Measurements from ENCODE around the gene WIZ. TPM values are rescaled to one million over a fixed set of nuclear protein-coding genes. Genes with fewer than 3 reads are reported as not detected.

The WIZ gene
- total RNA-seq, 2 donors from 2014 or later: 27.3 to 46.3 TPM

GRCh38 chr19:15372470-15372869 is 77.3 kb downstream of the WIZ start:
- H3K27me3 Mint-ChIP-seq: no peaks in the 10 kb centered on the region
- H3K9me3 Mint-ChIP-seq: no peaks in the 10 kb centered on the region
- no peak for ATAC-seq
- no peaks in the 10 kb centered on the region for H3K36me3 Mint-ChIP-seq
- no peak overlapping the region for H3K4me3 Mint-ChIP-seq
- no peak overlapping the region for H3K27ac Mint-ChIP-seq
- peaks cover 10 to 23% of the 10 kb centered on the region in 2 donors for H3K4me1 Mint-ChIP-seq (ENCODE audit: low read depth in 2 of 2)
- no peak for DNase-seq (ENCODE audit: low spot score)

- Mint-ChIP-seq H3K4me1 (ENCODE audit: low read depth in 2 of 2) (peaks cover 5 to 19% of the 10 kb centered on the region in 2 donors), H3K4me3 (no peak overlapping the region), H3K36me3 (no peaks in the 10 kb centered on the region), H3K27ac (no peak overlapping the region), H3K9me3 (no peaks in the 10 kb centered on the region), H3K27me3 (no peaks in the 10 kb centered on the region)
- DNase-seq (ENCODE audit: low spot score) (no peak), ATAC-seq (no peak)
Measured at GRCh38 chr19:15371786-15372380, 77.9 kb downstream of the WIZ start.

GRCh38 chr19:15371119-15371518 is 78.6 kb downstream of the WIZ start:
- Mint-ChIP-seq H3K4me3 (no peak overlapping the region), H3K36me3 (no peaks in the 10 kb centered on the region), H3K27ac (no peak overlapping the region), H3K27me3 (no peaks in the 10 kb centered on the region), H3K9me3 (no peaks in the 10 kb centered on the region), H3K4me1 (ENCODE audit: low read depth in 2 of 2) (peaks cover 0 to 15% of the 10 kb centered on the region in 2 donors)
- no peak for DNase-seq (ENCODE audit: low spot score)
- no peak for ATAC-seq

Other genes with a start within 250 kb of the WIZ start
- gene NOTCH3, start 249.0 kb downstream of the WIZ start, total RNA-seq: not detected
- gene EPHX3, start 217.5 kb downstream of the WIZ start, total RNA-seq: 1 to 10 TPM in 1 of 2 donors, under 1 TPM in 1; 0.81 to 1.0 TPM
- 100 to 1,000 TPM; 111 to 161 TPM for gene BRD4, start 117.4 kb downstream of the WIZ start, total RNA-seq
- gene AKAP8, start 70.2 kb downstream of the WIZ start, total RNA-seq: 10 to 100 TPM; 61.4 to 78.3 TPM
- gene AKAP8L, start 31.0 kb downstream of the WIZ start, total RNA-seq: 100 to 1,000 TPM in 1 of 2 donors, 10 to 100 TPM in 1; 72.8 to 123 TPM
- 100 to 1,000 TPM; 129 to 158 TPM for gene RASAL3, start 14.6 kb upstream of the WIZ start, total RNA-seq
- not detected for gene PGLYRP2, start 29.5 kb upstream of the WIZ start, total RNA-seq
- gene CYP4F22, start 58.6 kb upstream of the WIZ start, total RNA-seq: under 1 TPM; 0.24 to 0.86 TPM
- not detected for gene CYP4F8, start 165.3 kb upstream of the WIZ start, total RNA-seq
- gene CYP4F3, start 190.9 kb upstream of the WIZ start, total RNA-seq: under 1 TPM in 1 of 2 donors, not detected in 1; 0.12 TPM
- gene CYP4F12, start 223.1 kb upstream of the WIZ start, total RNA-seq: not detected